Suprapubic skin (tissue), 4 donors: Measurements from ENCODE around the gene RNF144B. TPM values are rescaled to one million over a fixed set of nuclear protein-coding genes. Genes with fewer than 3 reads are reported as not detected.

Experiments used
- DNase-seq, 2 donors: peaks; one replicate each; pipeline ENCODE4 v3.0.0-alpha.2; 2019; ENCODE audit warnings: low spot score in 2 of 2
- H3K27ac ChIP-seq: fragments of 200-600 bp; sonication (generic); one replicate; pipeline ENCODE4 v1.5.1; 2019
- H3K27me3 ChIP-seq: fragments of 200-600 bp; sonication (generic); one replicate; pipeline ENCODE4 v1.5.1; 2019
- H3K36me3 ChIP-seq: fragments of 200-600 bp; sonication (generic); one replicate; pipeline ENCODE4 v1.5.1; 2019
- H3K4me1 ChIP-seq: fragments of 200-600 bp; sonication (generic); one replicate; pipeline ENCODE4 v1.5.1; 2019
- H3K4me3 ChIP-seq: fragments of 200-600 bp; sonication (generic); one replicate; pipeline ENCODE4 v1.5.1; 2019; ENCODE audit warnings: mild to moderate bottlenecking
- H3K9me3 ChIP-seq: fragments of 200-600 bp; sonication (generic); one replicate; pipeline ENCODE4 v1.5.1; 2019
- CTCF ChIP-seq, 2 donors: fragments of 200-600 bp in 1 of 2; fragments of 450-650 bp in 1 of 2; sonication (generic) in 1 of 2; IDR thresholded peaks; one replicate each; pipeline ENCODE4 v1.5.1; 2016 to 2019; ENCODE audit warnings: antibody characterized with exemption in 2 of 2, mild to moderate bottlenecking in 1 of 2, moderate library complexity in 1 of 2
- EP300 ChIP-seq: sonication (generic); formaldehyde crosslinking; IDR thresholded peaks from one replicate; pipeline ENCODE4 v1.6.1; 2017; ENCODE audit warnings: antibody characterized with exemption
- POLR2A ChIP-seq, 2 donors: fragments of 450-650 bp; IDR thresholded peaks; one replicate each; pipeline ENCODE4 v1.6.1; 2017; ENCODE audit warnings: antibody characterized with exemption in 2 of 2, mild to moderate bottlenecking in 2 of 2, moderate library complexity in 2 of 2
- POLR2AphosphoS5 ChIP-seq, 3 donors: sonication (generic); formaldehyde crosslinking; IDR thresholded peaks; one replicate each; pipeline ENCODE4 v1.6.1; 2017; ENCODE audit warnings: antibody characterized with exemption in 3 of 3
- WGBS: methylation state at CpG from one replicate; pipeline ENCODE4 v1.1.5; 2018; 5-methylcytosine and 5-hydroxymethylcytosine counted together
- total RNA-seq, 4 donors: library from RNA; depleted of rRNA; stranded (reverse); fragments of >200 nt; gene quantifications; one replicate each; pipeline ENCODE4 v1.1.0, GENCODE V29; 2016

RNF144B gene
- total RNA-seq, 4 donors from 2014 or later, result 27.8 to 48.4 (median 38.7) TPM

GRCh38 chr6:18514180-18514579 is 127.0 kb downstream of the RNF144B start:
- no peak overlapping the region for H3K4me3 ChIP-seq
- H3K27ac ChIP-seq, result no peak overlapping the region
- no peak for DNase-seq
- TF ChIP-seq POLR2AphosphoS5 (IDR thresholded peaks at IDR 0.05) (no peak), POLR2A (IDR thresholded peaks at IDR 0.05) (no peak), CTCF (IDR thresholded peaks at IDR 0.05) (no peak), EP300 (no peak)
- no peaks in the 10 kb centered on the region for H3K4me1 ChIP-seq
- no peaks in the 10 kb centered on the region for H3K9me3 ChIP-seq
- no peaks in the 10 kb centered on the region for H3K36me3 ChIP-seq
- WGBS, result 94% methylated on average over 7 of the region's 7 CpGs
- no peaks in the 10 kb centered on the region for H3K27me3 ChIP-seq

GRCh38 chr6:18515767-18516166 is 128.6 kb downstream of the RNF144B start:
- Histone ChIP-seq H3K36me3 (no peaks in the 10 kb centered on the region), H3K4me1 (no peaks in the 10 kb centered on the region), H3K9me3 (no peaks in the 10 kb centered on the region), H3K27ac (no peak overlapping the region), H3K27me3 (no peaks in the 10 kb centered on the region), H3K4me3 (no peak overlapping the region)
- DNase-seq, result no peak
- TF ChIP-seq POLR2AphosphoS5 (IDR thresholded peaks at IDR 0.05) (no peak), EP300 (no peak), POLR2A (IDR thresholded peaks at IDR 0.05) (no peak), CTCF (IDR thresholded peaks at IDR 0.05) (no peak)
- 77% methylated on average over 1 of the region's 1 CpG for WGBS

Other genes starting within 250 kb of the RNF144B start
- gene TPMT, start 232.3 kb upstream of the RNF144B start, total RNA-seq, result 10 to 100 TPM in 2 of 4 donors, 1 to 10 TPM in 2; 6.7 to 14.4 (median 9.7) TPM
- 10 to 100 TPM; 28.3 to 32.5 (median 29.6) TPM for gene KDM1B, start 231.9 kb upstream of the RNF144B start, total RNA-seq
- 10 to 100 TPM; 57.6 to 90.3 (median 64.4) TPM for gene DEK, start 122.8 kb upstream of the RNF144B start, total RNA-seq